CD14-positive monocyte (primary cell): ENCODE data around the gene WTIP. TPM values are rescaled to one million over a fixed set of nuclear protein-coding genes. Genes with fewer than 3 reads are reported as not detected.

Experiments
- DNase-seq, 3 donors: peaks; one replicate each; pipeline ENCODE4 v3.0.0-alpha.2; 2011 to 2022
- H2AFZ ChIP-seq: 2 replicates; pipeline ENCODE4 v1.6.0; 2012; ENCODE audit warnings: mild to moderate bottlenecking, low read depth, low read length, inconsistent platforms; ENCODE audit not compliant: insufficient read depth, poor library complexity, severe bottlenecking
- H3K27ac ChIP-seq, 2 donors: 1 replicate in 1 of 2; 2 replicates in 1 of 2; pipeline ENCODE4 v1.5.1; 2012 to 2013; ENCODE audit warnings: low read length in 2 of 2, control low read depth in 1 of 2, inconsistent platforms in 1 of 2, low read depth in 1 of 2, mild to moderate bottlenecking in 1 of 2
- H3K27me3 ChIP-seq, 2 donors: one replicate each; pipeline versions ENCODE4 v1.6.0 to v1.6.1; 2011 to 2013; ENCODE audit warnings: low read length in 2 of 2; ENCODE audit not compliant: control insufficient read depth in 2 of 2, insufficient read depth in 2 of 2
- H3K36me3 ChIP-seq, 2 donors: replicated peaks in 1 of 2; 1 replicate in 1 of 2; 2 replicates in 1 of 2; pipeline versions ENCODE4 v1.5.1 to v1.6.1; 2012 to 2013; ENCODE audit warnings: low read length in 2 of 2, control low read depth in 1 of 2, inconsistent platforms in 1 of 2, mild to moderate bottlenecking in 1 of 2; ENCODE audit not compliant: insufficient read depth in 2 of 2, control insufficient read depth in 1 of 2
- H3K4me1 ChIP-seq, 2 donors: 1 replicate in 1 of 2; 2 replicates in 1 of 2; pipeline versions ENCODE4 v1.5.1 to v1.6.1; 2012 to 2013; ENCODE audit warnings: low read length in 2 of 2, control low read depth in 1 of 2, inconsistent platforms in 1 of 2, mild to moderate bottlenecking in 1 of 2, moderate library complexity in 1 of 2; ENCODE audit not compliant: insufficient read depth in 2 of 2, control insufficient read depth in 1 of 2
- H3K4me2 ChIP-seq: replicated peaks from 2 replicates; pipeline ENCODE3; 2012; ENCODE audit warnings: low read length, moderate library complexity, mild to moderate bottlenecking; ENCODE audit not compliant: poor library complexity, severe bottlenecking; ENCODE audit errors: extremely low read depth
- H3K4me3 ChIP-seq, 3 experiments: fragments of 200-600 bp in 1 of 3; sonication (generic) in 1 of 3; replicated peaks in 1 of 3; 1 replicate in 2 of 3; 2 replicates in 1 of 3; pipeline ENCODE4 v1.5.1; 2011 to 2013; ENCODE audit warnings: low read length in 3 of 3, mild to moderate bottlenecking in 3 of 3, control low read depth in 2 of 3, low read depth in 2 of 3, inconsistent platforms in 1 of 3, moderate library complexity in 1 of 3
- H3K79me2 ChIP-seq: 2 replicates; pipeline ENCODE4 v1.6.0; 2012; ENCODE audit warnings: mild to moderate bottlenecking, control low read depth, inconsistent platforms, low read length, moderate library complexity; ENCODE audit not compliant: insufficient read depth
- H3K9ac ChIP-seq: 2 replicates; pipeline ENCODE4 v1.6.0; 2017; ENCODE audit warnings: low read length, mild to moderate bottlenecking; ENCODE audit not compliant: insufficient read depth, poor library complexity, severe bottlenecking
- H3K9me3 ChIP-seq, 2 donors: replicated peaks in 1 of 2; 1 replicate in 1 of 2; 2 replicates in 1 of 2; pipeline versions ENCODE4 v1.5.1 to v1.6.1; 2012 to 2013; ENCODE audit warnings: low read length in 2 of 2, control low read depth in 1 of 2; ENCODE audit not compliant: control insufficient read depth in 1 of 2, insufficient read depth in 1 of 2
- H4K20me1 ChIP-seq: 2 replicates; pipeline ENCODE4 v1.6.0; 2012; ENCODE audit warnings: mild to moderate bottlenecking, low read length, control low read depth, moderate library complexity; ENCODE audit not compliant: insufficient read depth
- H3K27ac Mint-ChIP-seq, 7 donors: one replicate each; pipeline ENCODE4 v1.8.0; 2020; ENCODE audit warnings: mild to moderate bottlenecking in 7 of 7, mixed read lengths in 7 of 7, moderate library complexity in 6 of 7, inconsistent platforms in 2 of 7
- H3K27me3 Mint-ChIP-seq, 3 donors: one replicate each; pipeline ENCODE4 v1.8.0; 2021 to 2022; ENCODE audit warnings: low read depth in 3 of 3, mild to moderate bottlenecking in 3 of 3, mixed read lengths in 3 of 3, moderate library complexity in 3 of 3, inconsistent platforms in 1 of 3
- H3K36me3 Mint-ChIP-seq, 2 donors: one replicate each; pipeline ENCODE4 v1.8.0; 2020; ENCODE audit warnings: mixed read lengths in 2 of 2, inconsistent platforms in 1 of 2, mild to moderate bottlenecking in 1 of 2
- H3K4me1 Mint-ChIP-seq: one replicate; pipeline ENCODE4 v1.8.0; 2020; ENCODE audit warnings: mild to moderate bottlenecking, mixed read lengths
- H3K4me3 Mint-ChIP-seq, 2 donors: one replicate each; pipeline ENCODE4 v1.8.0; 2020; ENCODE audit warnings: mild to moderate bottlenecking in 2 of 2, mixed read lengths in 2 of 2, moderate library complexity in 1 of 2
- H3K9me3 Mint-ChIP-seq, 7 donors: one replicate each; pipeline ENCODE4 v1.8.0; 2020 to 2022; ENCODE audit warnings: mixed read lengths in 7 of 7, mild to moderate bottlenecking in 6 of 7, moderate library complexity in 6 of 7, inconsistent platforms in 2 of 7
- WGBS: methylation state at CpG from one replicate; pipeline ENCODE4 v1.1.5; 2013; ENCODE audit warnings: missing lambda C conversion rate; ENCODE audit not compliant: insufficient coverage; 5-methylcytosine and 5-hydroxymethylcytosine counted together
- intact Hi-C, 2 donors: fragments of 100-400 bp; cut with micrococcal nuclease; formaldehyde crosslinking; loops; one replicate each; pipeline versions ENCODE4 v1.15.0 to v1.15.1; 2023
- polyA plus RNA-seq, 3 donors: library from polyadenylated mRNA; depleted of rRNA in 1 of 3; unstranded in 2 of 3; stranded (reverse) in 1 of 3; fragments of 300-500 nt in 2 of 3; fragments of >200 nt in 1 of 3; fragmentation: Illumina TruSeq in 2 of 3; gene quantifications; 1 replicate in 2 of 3; 2 replicates in 1 of 3; pipeline ENCODE4 v1.2.3, GENCODE V29; 2012 to 2021
- TF ChIP-seq, protein P1 (sequence below): fragments of 200-600 bp; IDR thresholded peaks from one replicate; pipeline ENCODE4 v1.8.0; 2022; ENCODE audit warnings: antibody characterized with exemption, mild to moderate bottlenecking

The WTIP gene
- polyA plus RNA-seq, 3 donors, result 0.11 TPM; not detected in 2

DNA sequence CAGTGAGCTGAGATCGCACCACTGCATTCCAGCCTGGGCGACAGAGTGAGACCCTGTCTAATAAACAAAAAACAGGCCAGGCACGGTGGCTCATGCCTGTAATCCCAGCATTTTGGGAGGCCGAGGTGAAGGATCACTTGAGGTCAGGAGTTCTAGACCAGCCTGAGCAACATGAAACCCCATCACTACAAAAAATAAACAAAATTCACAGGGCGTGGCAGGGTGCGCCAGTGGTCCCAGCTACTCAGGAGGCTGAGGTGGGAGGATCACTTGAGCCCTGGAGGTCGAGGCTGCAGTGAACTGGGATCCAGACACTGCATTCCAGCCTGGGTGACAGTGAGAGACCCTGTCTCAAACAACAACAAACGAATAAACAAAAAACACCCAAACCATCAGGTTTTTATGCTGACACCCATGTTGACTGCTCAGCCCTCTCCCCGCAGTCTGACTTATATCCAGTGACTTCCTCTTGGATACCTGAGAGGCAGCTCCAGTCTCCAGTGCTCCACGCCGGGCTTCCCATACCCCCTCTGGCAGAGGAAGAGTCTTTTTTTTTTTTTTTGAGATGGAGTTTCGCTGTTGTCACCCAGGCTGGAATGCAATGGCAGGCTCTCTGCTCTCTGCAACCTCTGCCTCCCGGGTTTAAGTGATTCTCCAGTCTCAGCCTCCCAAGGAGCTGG lies 17.7 kb downstream of the WTIP start:
- Mint-ChIP-seq H3K4me1 (peaks cover 3% of the 10 kb centered on the region), H3K36me3 (no peaks in the 10 kb centered on the region), H3K4me3 (peak overlapping the region in 1 of 2 donors; percentile 70), H3K9me3 (peaks cover 0 to 6% (median 0%) of the 10 kb centered on the region in 7 donors), H3K27ac (no peak overlapping the region), H3K27me3 (peaks cover 30 to 41% (median 32%) of the 10 kb centered on the region in 3 donors)
- WGBS, result 89% methylated on average over 7 of the region's 13 CpGs
- H3K79me2 ChIP-seq, result no peaks in the 10 kb centered on the region
- H2AFZ ChIP-seq, result no peak overlapping the region
- TF ChIP-seq, protein P1, sequence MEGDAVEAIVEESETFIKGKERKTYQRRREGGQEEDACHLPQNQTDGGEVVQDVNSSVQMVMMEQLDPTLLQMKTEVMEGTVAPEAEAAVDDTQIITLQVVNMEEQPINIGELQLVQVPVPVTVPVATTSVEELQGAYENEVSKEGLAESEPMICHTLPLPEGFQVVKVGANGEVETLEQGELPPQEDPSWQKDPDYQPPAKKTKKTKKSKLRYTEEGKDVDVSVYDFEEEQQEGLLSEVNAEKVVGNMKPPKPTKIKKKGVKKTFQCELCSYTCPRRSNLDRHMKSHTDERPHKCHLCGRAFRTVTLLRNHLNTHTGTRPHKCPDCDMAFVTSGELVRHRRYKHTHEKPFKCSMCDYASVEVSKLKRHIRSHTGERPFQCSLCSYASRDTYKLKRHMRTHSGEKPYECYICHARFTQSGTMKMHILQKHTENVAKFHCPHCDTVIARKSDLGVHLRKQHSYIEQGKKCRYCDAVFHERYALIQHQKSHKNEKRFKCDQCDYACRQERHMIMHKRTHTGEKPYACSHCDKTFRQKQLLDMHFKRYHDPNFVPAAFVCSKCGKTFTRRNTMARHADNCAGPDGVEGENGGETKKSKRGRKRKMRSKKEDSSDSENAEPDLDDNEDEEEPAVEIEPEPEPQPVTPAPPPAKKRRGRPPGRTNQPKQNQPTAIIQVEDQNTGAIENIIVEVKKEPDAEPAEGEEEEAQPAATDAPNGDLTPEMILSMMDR, result no peak
- intact Hi-C loops, result no loop called here
- H3K4me3 ChIP-seq, result no peak overlapping the region
- H3K4me1 ChIP-seq, result peaks cover 0 to 10% of the 10 kb centered on the region in 2 donors
- no peak for DNase-seq
- H3K36me3 ChIP-seq, result no peaks in the 10 kb centered on the region
- no peaks in the 10 kb centered on the region for H3K9me3 ChIP-seq
- no peak overlapping the region for H3K27ac ChIP-seq
- peaks cover 0 to 26% of the 10 kb centered on the region in 2 donors for H3K27me3 ChIP-seq
- no peak overlapping the region for H3K4me2 ChIP-seq
- no peaks in the 10 kb centered on the region for H4K20me1 ChIP-seq
- no peak overlapping the region for H3K9ac ChIP-seq

DNA sequence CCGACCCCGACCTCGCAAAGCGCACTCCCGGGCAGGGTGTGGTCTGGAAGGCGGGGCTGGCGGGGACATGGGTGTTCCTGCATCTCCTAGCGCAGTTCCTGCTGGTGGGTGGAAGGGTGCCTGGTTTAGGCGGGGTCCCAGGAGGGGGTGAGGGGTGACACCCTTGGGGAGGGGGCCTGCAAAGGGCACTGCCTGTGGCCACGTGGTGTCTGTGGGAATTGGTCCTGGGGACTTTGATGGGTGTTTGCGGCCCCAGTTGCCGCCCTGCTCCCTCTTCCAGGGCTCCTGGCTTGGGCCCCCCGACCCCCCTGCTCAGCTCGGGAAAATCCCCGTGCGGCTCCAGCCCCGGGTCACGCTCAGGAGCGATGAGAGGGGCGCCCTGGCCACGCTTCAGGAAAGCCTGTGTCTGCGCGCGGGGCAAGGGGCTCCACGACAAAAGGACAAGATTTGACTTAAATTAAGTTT lies 19.1 kb downstream of the WTIP start:
- Histone ChIP-seq H3K4me3 (no peak overlapping the region), H2AFZ (no peak overlapping the region), H3K27me3 (peaks cover 0 to 26% of the 10 kb centered on the region in 2 donors), H4K20me1 (no peaks in the 10 kb centered on the region), H3K79me2 (no peaks in the 10 kb centered on the region), H3K4me1 (peaks cover 0 to 10% of the 10 kb centered on the region in 2 donors), H3K27ac (no peak overlapping the region), H3K9me3 (no peaks in the 10 kb centered on the region), H3K36me3 (no peaks in the 10 kb centered on the region), H3K4me2 (no peak overlapping the region), H3K9ac (no peak overlapping the region)
- H3K9me3 Mint-ChIP-seq, result peaks cover 0 to 6% (median 0%) of the 10 kb centered on the region in 7 donors
- WGBS, result 33% methylated on average over 12 of the region's 25 CpGs
- intact Hi-C loops, result loop anchor here (5.0 kb wide), 1 partner anchor 212 kb away; no protein-coding TSS in a partner anchor
- H3K4me1 Mint-ChIP-seq, result peaks cover 3% of the 10 kb centered on the region
- TF ChIP-seq, protein P1, result no peak
- H3K27ac Mint-ChIP-seq, result no peak overlapping the region
- no peaks in the 10 kb centered on the region for H3K36me3 Mint-ChIP-seq
- peaks cover 30 to 42% (median 32%) of the 10 kb centered on the region in 3 donors for H3K27me3 Mint-ChIP-seq
- peak overlapping the region in 1 of 2 donors; percentile 55 for H3K4me3 Mint-ChIP-seq
- DNase-seq, result no peak
